NCI-H1092 (cell line): ENCODE results near the gene WWOX.

Source experiments
- DNase-seq: peaks from one replicate; lab custom pipeline; 2025; lab: John Stamatoyannopoulos, UW

WWOX gene

DNA sequence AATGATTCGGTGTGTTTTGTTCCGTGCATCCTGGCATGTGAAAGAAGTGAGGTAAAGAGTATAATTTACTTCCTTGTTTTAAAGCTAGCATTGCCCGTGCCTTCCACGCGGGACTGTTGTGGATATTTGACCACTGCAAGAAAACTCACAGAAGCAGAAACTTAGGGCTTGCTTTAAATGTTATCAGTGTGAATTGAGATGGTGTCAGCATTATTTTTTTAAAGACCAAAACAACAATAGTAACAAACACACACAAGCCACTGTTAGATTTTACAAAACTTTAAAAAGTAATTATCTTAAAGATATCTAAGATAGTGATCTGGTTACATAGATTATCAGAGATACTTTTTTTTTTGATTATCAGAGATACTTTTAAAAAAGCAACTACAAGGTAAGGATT lies 47.4 kb downstream of the WWOX start:
- no peak for DNase-seq

- DNase-seq: peak; percentile 31
These were observed 48.5 kb downstream of the WWOX start for GRCh38 chr16:78147911-78148401.

GRCh38 chr16:78150233-78150632 lies 50.8 kb downstream of the WWOX start:
- no peak for DNase-seq

- no peak for DNase-seq
These were observed 55.4 kb downstream of the WWOX start for GRCh38 chr16:78154729-78155461.

DNA sequence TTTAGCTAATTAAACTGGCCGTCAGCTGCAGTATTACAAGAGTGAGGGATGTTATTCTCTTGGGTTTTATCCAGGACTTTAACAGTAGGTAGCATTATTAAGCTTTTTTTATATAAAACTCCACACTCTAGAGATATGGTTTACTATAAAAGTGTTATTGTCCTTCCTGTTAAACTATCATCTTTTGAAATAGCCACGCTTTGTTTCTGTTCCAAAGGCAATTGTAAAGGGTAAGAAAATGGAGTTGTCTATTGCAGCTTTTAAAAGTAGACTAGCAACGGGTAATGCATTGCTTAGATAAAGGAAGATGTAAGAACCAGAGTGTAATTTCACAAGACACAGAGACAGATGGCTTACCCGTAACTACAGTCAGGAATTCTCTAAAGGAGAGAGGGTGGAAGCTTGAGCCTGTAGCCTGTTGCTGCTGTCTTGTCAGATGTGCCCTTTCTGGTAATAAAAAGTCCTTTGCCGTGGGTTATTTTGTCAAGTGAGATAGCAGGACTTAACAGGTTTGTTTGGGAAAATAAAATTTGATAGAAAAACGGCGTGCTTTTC lies 56.4 kb downstream of the WWOX start:
- DNase-seq: no peak

DNA sequence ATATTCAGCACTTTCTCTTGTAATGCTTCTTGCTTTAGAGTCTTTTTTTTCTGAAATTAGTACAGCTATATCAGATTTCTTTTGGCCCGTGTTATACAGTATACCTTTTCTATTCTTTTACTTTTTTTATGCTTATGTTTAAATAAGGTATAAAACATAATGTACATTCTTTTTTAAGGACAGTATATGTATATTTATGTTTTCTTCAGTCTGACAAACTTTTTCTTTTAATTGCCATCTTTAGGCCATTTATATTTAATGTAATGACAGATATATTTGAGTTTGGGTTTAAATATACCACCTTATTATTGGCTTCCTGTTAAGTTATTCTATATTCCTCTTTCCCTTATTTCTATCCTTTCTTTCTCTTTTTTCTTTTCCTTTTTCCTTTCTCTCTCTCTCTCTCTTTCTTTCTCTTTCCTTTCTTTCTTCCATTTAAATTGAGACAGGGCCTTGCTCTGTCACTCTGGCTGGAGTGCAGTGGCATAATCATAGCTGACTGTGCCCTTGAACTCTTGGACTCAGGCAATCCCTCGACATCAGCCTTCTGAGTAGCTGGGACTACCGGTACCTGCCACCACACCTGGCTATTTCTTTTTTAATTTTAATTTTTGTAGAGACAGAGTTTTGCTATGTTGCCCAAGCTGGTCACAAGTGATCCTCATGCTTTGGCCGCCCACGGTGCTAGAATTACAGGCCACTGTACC lies 61.7 kb downstream of the WWOX start:
- DNase-seq: no peak

DNA sequence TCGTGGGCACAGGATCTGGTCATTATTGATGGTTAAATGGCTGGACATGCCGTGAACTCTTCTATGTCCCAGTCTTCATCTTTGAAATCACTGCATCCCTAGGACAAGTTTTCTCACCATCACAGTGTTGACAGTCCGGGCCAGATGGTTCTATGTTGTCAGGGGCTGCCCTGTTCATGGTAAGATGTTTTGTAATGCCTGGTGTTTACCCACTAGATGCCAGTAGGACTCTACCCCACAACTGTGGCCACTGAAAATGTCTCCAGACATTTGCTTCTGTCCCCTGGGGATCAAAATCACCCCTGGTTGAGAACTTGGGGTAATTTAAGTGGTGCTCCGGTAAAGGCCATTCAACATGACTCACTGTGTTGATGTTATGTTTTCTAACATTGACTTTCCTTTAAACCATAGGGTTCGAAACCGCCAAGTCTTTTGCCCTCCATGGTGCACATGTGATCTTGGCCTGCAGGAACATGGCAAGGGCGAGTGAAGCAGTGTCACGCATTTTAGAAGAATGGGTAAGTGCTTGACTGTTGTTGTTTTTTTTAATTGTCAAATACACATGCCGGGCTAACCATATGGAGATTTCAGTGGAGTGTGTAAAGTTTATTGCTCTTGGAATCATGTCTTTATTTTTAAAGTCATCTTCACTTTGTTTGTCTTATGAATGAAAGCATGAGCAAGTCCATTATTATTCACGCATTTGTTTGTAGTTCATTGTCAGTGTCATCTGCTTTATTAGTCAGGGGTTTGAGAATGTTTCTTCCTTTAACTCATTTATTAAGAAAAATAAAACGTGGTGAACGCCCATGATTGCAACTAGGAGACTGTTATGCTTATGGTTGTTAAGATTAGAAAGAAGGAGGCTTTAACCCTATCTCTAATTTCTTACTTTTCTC lies 64.6 kb downstream of the WWOX start:
- DNase-seq: no peak

DNA sequence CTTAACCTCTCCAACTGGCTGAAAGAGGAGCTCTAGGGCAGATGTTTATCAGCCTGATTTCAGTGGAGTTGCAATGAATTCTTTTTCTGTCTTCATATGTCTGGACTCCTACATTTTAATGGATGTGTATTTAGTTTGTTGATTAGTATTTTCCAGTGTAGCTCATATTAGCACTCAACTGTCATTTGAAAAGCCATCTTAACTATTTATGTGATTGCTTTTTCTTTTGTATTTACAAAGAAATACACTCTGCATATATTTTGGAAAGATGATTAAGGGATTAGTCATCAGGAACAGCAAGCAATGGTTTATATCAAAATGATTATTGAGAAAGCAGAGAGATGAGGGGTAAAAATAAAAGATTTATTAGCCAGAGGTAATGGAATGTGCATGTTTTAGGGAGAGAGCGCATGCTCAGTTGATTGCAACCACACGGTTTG lies 71.1 kb downstream of the WWOX start:
- DNase-seq: no peak

DNA sequence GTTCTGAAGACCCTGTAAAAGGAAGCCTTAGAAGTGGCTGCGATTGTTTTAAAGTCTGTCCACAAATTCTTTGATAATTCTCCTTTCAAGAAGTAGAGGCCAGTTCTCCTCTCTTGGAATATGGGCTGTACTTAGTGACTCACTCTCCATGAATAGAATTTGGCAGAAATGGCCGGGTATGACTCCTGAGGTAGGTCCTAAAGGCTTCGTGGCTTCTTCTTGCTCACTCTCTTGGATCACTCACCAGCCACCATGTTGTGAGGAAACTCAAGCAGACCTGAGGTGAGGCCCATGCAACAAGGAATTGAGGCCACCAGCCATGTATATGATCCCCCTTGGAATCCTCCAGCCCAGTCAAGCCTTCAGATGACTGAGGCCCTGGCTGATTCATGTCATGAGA lies 75.8 kb downstream of the WWOX start:
- no peak for DNase-seq

DNA sequence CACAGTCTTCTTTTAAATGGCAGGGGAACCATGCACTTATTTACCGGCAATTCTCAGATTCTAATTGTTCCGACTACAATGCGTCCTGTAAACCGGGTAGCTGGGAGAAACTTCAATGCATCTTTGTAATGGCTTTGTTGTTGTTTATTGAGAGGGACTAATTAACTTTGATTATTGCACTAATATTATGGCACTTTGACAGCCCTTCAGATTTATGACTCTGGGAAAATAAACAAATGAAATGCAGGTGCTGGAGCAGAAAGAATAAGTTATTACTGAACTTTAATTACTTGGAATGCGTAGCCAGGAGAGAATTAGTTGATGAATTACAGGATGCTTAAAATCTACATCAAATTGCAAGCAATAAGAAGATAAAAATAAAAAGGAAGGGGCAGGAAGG lies 77.0 kb downstream of the WWOX start:
- DNase-seq: no peak

DNA sequence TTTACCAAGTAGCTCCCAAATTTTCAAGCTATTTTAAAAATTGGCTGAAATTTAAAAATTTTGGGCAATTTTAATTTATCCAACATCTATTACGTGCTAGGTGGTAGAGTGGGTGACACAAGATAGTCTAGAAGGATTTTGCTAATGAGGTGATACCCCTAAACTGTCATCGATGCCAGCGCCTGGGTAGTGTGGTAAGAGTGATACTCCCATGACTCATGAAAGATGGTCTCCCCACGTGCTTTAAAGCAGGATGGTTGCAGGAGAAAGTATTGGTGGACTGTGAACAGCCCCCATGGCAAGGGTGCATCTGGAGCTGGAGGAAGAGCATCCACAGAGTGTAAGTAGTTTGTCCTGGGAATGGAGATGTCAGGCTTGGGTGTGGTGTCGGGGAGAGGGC lies 77.8 kb downstream of the WWOX start:
- DNase-seq: no peak

DNA sequence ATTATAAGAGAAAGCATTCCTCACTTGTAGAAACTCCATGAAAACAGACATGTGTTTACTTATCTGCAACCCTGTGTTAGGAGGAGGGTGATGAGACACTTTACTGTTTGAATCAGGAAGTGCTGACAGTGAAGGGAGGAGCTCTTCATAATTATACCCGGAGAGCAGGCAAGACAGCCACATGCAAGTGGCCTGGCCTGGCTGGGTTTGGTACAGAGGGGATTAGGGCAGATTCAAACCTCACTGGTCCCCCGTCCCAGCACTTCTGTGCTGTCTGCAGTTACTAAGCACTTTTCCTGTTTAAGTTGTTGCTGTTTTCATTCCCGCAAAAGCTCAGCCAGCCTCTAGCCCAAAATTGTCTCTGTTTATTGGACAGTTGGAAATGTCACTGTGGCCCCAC lies 78.5 kb downstream of the WWOX start:
- DNase-seq: no peak

DNA sequence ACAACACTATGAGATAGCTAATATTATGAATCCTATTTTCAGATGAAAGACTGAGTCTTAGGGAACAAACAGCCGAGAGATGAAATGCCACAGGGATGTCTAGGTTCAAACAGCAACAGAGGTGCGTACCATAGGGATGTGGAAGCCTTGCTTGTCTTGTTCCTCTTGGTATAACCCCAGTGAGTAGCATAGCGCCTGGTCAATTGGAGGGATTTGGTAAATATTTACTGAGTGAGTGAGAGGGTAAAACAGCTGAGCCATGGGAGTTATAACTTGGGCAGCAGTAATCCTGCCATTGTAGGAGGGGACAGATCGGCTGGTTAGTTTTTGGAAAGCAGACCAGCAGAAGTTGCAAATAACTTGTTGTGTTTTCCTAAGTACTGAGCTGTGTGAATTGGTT lies 80.2 kb downstream of the WWOX start:
- no peak for DNase-seq

DNA sequence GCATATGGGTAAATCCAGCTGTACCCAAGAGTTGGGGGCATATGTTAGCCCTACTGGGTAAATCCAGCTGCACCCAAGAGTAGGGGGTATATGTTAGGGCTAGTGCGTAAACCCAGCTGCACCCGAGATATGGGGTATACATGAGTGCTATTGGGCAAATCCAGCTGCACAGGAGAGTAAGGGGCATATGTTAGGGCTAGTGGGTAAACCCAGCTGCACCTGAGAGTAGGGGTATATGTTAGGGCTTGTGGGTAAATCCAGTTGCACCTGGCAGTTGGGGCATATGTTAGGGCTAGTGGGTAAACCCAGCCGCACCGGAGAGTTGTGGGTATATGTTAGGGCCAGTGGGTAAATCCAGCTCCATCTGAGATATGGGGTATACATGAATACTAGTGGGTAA lies 80.9 kb downstream of the WWOX start:
- no peak for DNase-seq

DNA sequence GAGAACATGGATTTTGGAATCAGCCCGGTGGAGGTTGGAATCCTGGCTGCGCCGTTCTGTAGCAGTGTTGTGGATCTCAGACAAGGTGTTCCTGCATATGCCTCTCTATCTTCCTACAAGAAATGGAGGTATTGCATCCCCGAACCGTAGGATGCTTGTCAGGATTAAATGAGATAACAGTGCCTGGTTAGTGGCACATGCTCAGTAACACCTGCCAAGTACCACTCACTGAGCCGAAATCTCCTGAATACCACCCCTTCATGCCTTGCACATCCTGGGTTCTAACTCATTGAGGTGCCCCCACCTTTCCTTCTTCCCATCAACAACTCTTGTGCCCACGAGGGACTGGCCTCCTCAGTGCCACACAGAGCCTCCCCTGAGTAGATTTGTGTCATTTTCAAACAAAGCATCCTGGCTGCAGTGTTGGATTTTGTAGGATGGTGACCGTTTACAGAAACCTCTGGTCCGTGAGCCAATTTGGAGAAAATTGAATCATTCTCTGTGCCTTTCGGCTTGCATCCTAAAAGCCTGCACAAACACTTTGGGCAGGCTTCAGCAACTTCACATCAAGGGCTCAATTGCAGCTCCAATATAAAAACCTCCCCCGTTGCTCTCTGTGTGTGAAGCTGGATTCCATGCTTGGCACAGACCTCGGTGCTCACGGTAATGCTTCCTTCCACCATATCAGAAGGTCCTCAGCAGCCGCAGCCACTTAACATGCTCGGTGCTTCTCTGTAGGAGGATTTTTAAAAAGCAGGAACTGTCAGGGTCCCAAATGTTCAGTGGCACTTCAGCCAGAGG lies 84.2 kb downstream of the WWOX start:
- peak; percentile 88 for DNase-seq

- peak; percentile 87 for DNase-seq
These were observed 85.1 kb downstream of the WWOX start for GRCh38 chr16:78184238-78185183.

GRCh38 chr16:78189121-78189520 lies 89.7 kb downstream of the WWOX start:
- DNase-seq: no peak

- DNase-seq: no peak
These were observed 93.5 kb downstream of the WWOX start for GRCh38 chr16:78192734-78193488.

GRCh38 chr16:78194948-78195347 lies 95.5 kb downstream of the WWOX start:
- DNase-seq: no peak
